ENCODE results near the gene SLC44A2.

SLC44A2 gene

GRCh38 chr19:10677751-10678150, 52.4 kb downstream of the SLC44A2 start:
- no peak for TF ChIP-seq CTCF (IDR thresholded peaks at IDR 0.05; ENCODE audit: insufficient read depth, low read length, poor library complexity, severe bottlenecking)
- DNase-seq (ENCODE audit: extremely low read depth, insufficient read length) = no peak
- H3K4me3 ChIP-seq (replicated peaks; ENCODE audit: low read depth, low read length) = no peak overlapping the region
- H3K27me3 ChIP-seq (replicated peaks; ENCODE audit: control insufficient read depth, insufficient read depth, low read length) = no peaks in the 10 kb centered on the region
- peaks cover 49% of the 10 kb centered on the region for H3K36me3 ChIP-seq (ENCODE audit: control insufficient read depth, insufficient read depth, low read length)

GRCh38 chr19:10678813-10679212, 53.5 kb downstream of the SLC44A2 start:
- no peak for TF ChIP-seq CTCF (IDR thresholded peaks at IDR 0.05; ENCODE audit: insufficient read depth, low read length, poor library complexity, severe bottlenecking)
- Histone ChIP-seq H3K36me3 (ENCODE audit: control insufficient read depth, insufficient read depth, low read length) (peaks cover 54% of the 10 kb centered on the region), H3K4me3 (replicated peaks; ENCODE audit: low read depth, low read length) (no peak overlapping the region), H3K27me3 (replicated peaks; ENCODE audit: control insufficient read depth, insufficient read depth, low read length) (no peaks in the 10 kb centered on the region)
- no peak for DNase-seq (ENCODE audit: extremely low read depth, insufficient read length)

DNA sequence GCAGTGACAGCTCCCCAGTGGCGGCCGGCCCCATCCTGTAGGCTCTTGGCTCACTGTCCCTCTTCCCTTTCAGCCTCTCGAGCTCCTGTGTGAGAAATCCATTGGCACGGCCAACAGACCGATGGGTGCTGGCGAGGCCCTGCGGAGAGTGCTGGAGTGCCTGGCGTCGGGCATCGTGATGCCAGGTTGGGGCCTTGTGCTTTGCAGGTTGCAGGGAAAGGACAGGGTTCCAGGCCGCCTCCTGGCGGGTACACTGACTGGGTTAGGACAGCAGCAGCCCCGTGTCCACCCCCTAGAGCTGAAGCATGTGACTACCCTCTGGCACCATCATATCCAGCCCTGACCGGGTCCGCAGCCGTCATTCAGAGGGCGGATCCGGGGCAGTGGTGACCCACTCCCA, 54.4 kb downstream of the SLC44A2 start:
- Histone ChIP-seq H3K36me3 (ENCODE audit: control insufficient read depth, insufficient read depth, low read length) (peaks cover 58% of the 10 kb centered on the region), H3K4me3 (replicated peaks; ENCODE audit: low read depth, low read length) (no peak overlapping the region), H3K27me3 (replicated peaks; ENCODE audit: control insufficient read depth, insufficient read depth, low read length) (no peaks in the 10 kb centered on the region)
- no peak for DNase-seq (ENCODE audit: extremely low read depth, insufficient read length)
- no peak for TF ChIP-seq CTCF (IDR thresholded peaks at IDR 0.05; ENCODE audit: insufficient read depth, low read length, poor library complexity, severe bottlenecking)

GRCh38 chr19:10680545-10681135, 55.3 kb downstream of the SLC44A2 start:
- DNase-seq (ENCODE audit: extremely low read depth, insufficient read length) = no peak
- TF ChIP-seq CTCF (IDR thresholded peaks at IDR 0.05; ENCODE audit: insufficient read depth, low read length, poor library complexity, severe bottlenecking) = no peak
- H3K27me3 ChIP-seq (replicated peaks; ENCODE audit: control insufficient read depth, insufficient read depth, low read length) = no peaks in the 10 kb centered on the region
- H3K4me3 ChIP-seq (replicated peaks; ENCODE audit: low read depth, low read length) = no peak overlapping the region
- H3K36me3 ChIP-seq (ENCODE audit: control insufficient read depth, insufficient read depth, low read length) = peaks cover 61% of the 10 kb centered on the region

GRCh38 chr19:10681658-10682057, 56.3 kb downstream of the SLC44A2 start:
- Histone ChIP-seq H3K27me3 (replicated peaks; ENCODE audit: control insufficient read depth, insufficient read depth, low read length) (no peaks in the 10 kb centered on the region), H3K4me3 (replicated peaks; ENCODE audit: low read depth, low read length) (no peak overlapping the region), H3K36me3 (ENCODE audit: control insufficient read depth, insufficient read depth, low read length) (peaks cover 65% of the 10 kb centered on the region)
- no peak for TF ChIP-seq CTCF (IDR thresholded peaks at IDR 0.05; ENCODE audit: insufficient read depth, low read length, poor library complexity, severe bottlenecking)
- DNase-seq (ENCODE audit: extremely low read depth, insufficient read length) = no peak

All from GM06990 (cell line).